PC-3 (cell line): ENCODE results near the gene MIS18A. TPM values are rescaled to one million over a fixed set of nuclear protein-coding genes. Genes with fewer than 3 reads are reported as not detected.
"Not testable (repeated sequence)": the region's sequence is repeated elsewhere in the genome, so short reads cannot be mapped to it uniquely, and the experiment has no call there.

ENCODE experiments used
- ATAC-seq: fragments of 200-7000 bp; cut with Tn5 transposase; 2 replicates; pipeline ENCODE4 v1.9.1; 2020; ENCODE audit warnings: mild to moderate bottlenecking, moderate library complexity
- BruUV-seq: library from RNA; stranded (reverse); fragments of 400-500 nt; replicated peaks from 2 replicates; lab custom pipeline; 2021; lab: Mats Ljungman, UMichigan
- CTCF ChIA-PET: fragments of 300-600 bp; sonication (Branson Sonifier 250); formaldehyde crosslinking; loops from one replicate; lab custom pipeline; 2022; ENCODE audit warnings: antibody characterized with exemption; lab: Charles Lee
- POLR2A ChIA-PET: fragments of 300-600 bp; sonication (Branson Sonifier 250); formaldehyde crosslinking; loops from one replicate; lab custom pipeline; 2022; ENCODE audit warnings: antibody characterized with exemption; ENCODE audit not compliant: unreplicated experiment; lab: Charles Lee
- DNase-seq: peaks from one replicate; pipeline ENCODE4 v3.0.0-alpha.2; 2015
- H2AFZ ChIP-seq: fragments of 300-600 bp; sonication (generic); 2 replicates; pipeline ENCODE4 v1.6.0; 2016; ENCODE audit warnings: antibody characterized with exemption, low read length
- H3F3A ChIP-seq: fragments of 300-600 bp; sonication (generic); one replicate; pipeline ENCODE4 v1.6.0; 2017; ENCODE audit warnings: antibody characterized with exemption, low read length, control low read depth, mild to moderate bottlenecking; ENCODE audit not compliant: unreplicated experiment
- H3K27ac ChIP-seq: fragments of 300-600 bp; sonication (generic); 2 replicates; pipeline ENCODE4 v1.5.1; 2016; ENCODE audit warnings: mild to moderate bottlenecking, low read length
- H3K27me3 ChIP-seq: fragments of 300-600 bp; sonication (generic); 2 replicates; pipeline ENCODE4 v1.6.1; 2016; ENCODE audit warnings: low read length, mixed read lengths
- H3K36me3 ChIP-seq: fragments of 300-600 bp; sonication (generic); 2 replicates; pipeline ENCODE4 v1.6.1; 2016; ENCODE audit warnings: low read depth, mixed run types, low read length, mixed read lengths
- H3K4me1 ChIP-seq: fragments of 300-600 bp; sonication (generic); 2 replicates; pipeline ENCODE4 v1.5.1; 2016; ENCODE audit warnings: low read length; ENCODE audit not compliant: insufficient read depth
- H3K4me2 ChIP-seq: fragments of 300-600 bp; sonication (generic); 2 replicates; pipeline ENCODE4 v1.6.0; 2016; ENCODE audit warnings: low read length
- H3K4me3 ChIP-seq: fragments of 300-600 bp; sonication (generic); 2 replicates; pipeline ENCODE4 v1.5.1; 2016; ENCODE audit warnings: mild to moderate bottlenecking, low read length, mixed read lengths
- H3K79me2 ChIP-seq: fragments of 300-600 bp; sonication (generic); 2 replicates; pipeline ENCODE4 v1.6.1; 2017; ENCODE audit warnings: low read length, mixed read lengths
- H3K9ac ChIP-seq: fragments of 300-600 bp; sonication (generic); 2 replicates; pipeline ENCODE4 v1.6.0; 2016; ENCODE audit warnings: mild to moderate bottlenecking, low read length
- H3K9me2 ChIP-seq: fragments of 300-600 bp; sonication (generic); replicated peaks from 2 replicates; pipeline ENCODE4 v1.6.1; 2016; ENCODE audit warnings: mixed run types, low read length, mixed read lengths
- H3K9me3 ChIP-seq: fragments of 300-600 bp; sonication (generic); 2 replicates; pipeline ENCODE4 v1.6.1; 2016; ENCODE audit warnings: low read length, mixed read lengths
- H4K20me1 ChIP-seq: fragments of 300-600 bp; sonication (generic); 2 replicates; pipeline ENCODE4 v1.6.1; 2016; ENCODE audit warnings: low read length, mixed read lengths
- EZH2 ChIP-seq: fragments of 300-600 bp; sonication (generic); IDR thresholded peaks from one replicate; pipeline ENCODE4 v1.6.1; 2017; ENCODE audit warnings: antibody characterized with exemption, mild to moderate bottlenecking, low read length; ENCODE audit not compliant: unreplicated experiment
- EZH2phosphoT487 ChIP-seq: fragments of 300-600 bp; sonication (generic); IDR thresholded peaks from 2 replicates; pipeline ENCODE4 v1.6.1; 2018; ENCODE audit warnings: mild to moderate bottlenecking, antibody characterized with exemption, low read length, borderline replicate concordance
- intact Hi-C: fragments of 100-400 bp; cut with micrococcal nuclease; formaldehyde crosslinking; loops from 2 replicates; pipeline ENCODE4 v1.9.0; 2023
- total RNA-seq: library from RNA; depleted of rRNA; stranded (reverse); fragments of >200 nt; gene quantifications from 2 replicates; pipeline ENCODE4 v1.2.3, GENCODE V29; 2014
- TF ChIP-seq, protein P1 (sequence below): fragments of 300-600 bp; sonication (generic); conservative IDR thresholded peaks from 2 replicates; pipeline ENCODE4 v1.5.1; 2017; ENCODE audit warnings: antibody characterized with exemption, low read depth, mild to moderate bottlenecking, low read length

MIS18A gene
- total RNA-seq, 1 experiment from 2014 or later = 42.0 TPM

DNA sequence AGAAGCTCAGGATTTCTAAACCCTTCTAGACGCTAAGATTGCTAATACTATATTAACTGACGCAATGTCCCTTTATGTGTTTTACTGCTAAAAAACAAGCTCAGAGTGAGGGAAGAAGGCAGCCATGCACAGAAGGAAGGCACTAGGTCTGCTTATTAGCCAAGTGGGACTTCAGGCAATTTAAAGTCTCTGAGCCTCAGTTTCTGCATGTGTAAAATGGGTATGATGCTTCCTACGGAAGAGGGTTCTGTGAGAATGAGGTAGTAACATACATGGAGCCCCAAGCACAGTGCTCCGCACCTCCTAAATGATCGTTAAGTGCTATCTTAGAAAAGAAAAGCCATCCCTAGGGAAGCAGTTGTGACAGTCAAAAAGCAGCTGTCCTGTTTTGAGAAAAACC lies 16.9 kb downstream of the MIS18A start:
- Histone ChIP-seq H3K9me2 (no peaks in the 10 kb centered on the region), H3K4me1 (peaks cover 11% of the 10 kb centered on the region), H3K79me2 (no peaks in the 10 kb centered on the region), H3K27ac (no peak overlapping the region), H3K4me2 (no peak overlapping the region), H3K36me3 (peaks cover 3% of the 10 kb centered on the region; the same call in 1 of the 2 replicates), H2AFZ (no peak overlapping the region), H3K9ac (no peak overlapping the region), H4K20me1 (no peaks in the 10 kb centered on the region), H3K4me3 (no peak overlapping the region), H3F3A (no peaks in the 10 kb centered on the region), H3K27me3 (no peaks in the 10 kb centered on the region), H3K9me3 (no peaks in the 10 kb centered on the region)
- BruUV-seq = no TSS peak
- ATAC-seq = no peak
- intact Hi-C loops = no loop called here
- CTCF ChIA-PET = no interaction called here
- DNase-seq = no peak
- TF ChIP-seq, protein P1, sequence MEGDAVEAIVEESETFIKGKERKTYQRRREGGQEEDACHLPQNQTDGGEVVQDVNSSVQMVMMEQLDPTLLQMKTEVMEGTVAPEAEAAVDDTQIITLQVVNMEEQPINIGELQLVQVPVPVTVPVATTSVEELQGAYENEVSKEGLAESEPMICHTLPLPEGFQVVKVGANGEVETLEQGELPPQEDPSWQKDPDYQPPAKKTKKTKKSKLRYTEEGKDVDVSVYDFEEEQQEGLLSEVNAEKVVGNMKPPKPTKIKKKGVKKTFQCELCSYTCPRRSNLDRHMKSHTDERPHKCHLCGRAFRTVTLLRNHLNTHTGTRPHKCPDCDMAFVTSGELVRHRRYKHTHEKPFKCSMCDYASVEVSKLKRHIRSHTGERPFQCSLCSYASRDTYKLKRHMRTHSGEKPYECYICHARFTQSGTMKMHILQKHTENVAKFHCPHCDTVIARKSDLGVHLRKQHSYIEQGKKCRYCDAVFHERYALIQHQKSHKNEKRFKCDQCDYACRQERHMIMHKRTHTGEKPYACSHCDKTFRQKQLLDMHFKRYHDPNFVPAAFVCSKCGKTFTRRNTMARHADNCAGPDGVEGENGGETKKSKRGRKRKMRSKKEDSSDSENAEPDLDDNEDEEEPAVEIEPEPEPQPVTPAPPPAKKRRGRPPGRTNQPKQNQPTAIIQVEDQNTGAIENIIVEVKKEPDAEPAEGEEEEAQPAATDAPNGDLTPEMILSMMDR = no peak
- TF ChIP-seq EZH2 = no peak
- TF ChIP-seq EZH2phosphoT487 = no peak
- POLR2A ChIA-PET = no interaction called here

DNA sequence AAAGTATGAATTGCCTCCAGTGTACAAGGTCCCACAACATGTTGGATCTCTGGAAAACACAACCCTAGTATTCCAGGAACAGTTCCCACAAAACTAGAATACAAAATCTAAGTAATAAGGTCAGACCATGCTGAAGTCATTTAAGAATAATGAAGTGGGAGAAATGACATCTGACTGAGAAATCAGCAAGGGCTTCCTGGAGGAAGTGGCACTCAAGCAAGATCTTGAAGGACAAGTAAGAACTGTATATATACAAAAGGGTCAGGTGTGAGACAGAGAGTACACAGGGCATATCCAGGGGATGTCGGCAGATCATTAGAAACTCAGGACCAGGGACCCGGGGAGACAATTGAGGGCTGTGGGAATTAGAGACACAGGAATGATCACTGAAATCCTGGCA lies 18.7 kb downstream of the MIS18A start:
- no peak for ATAC-seq
- no peak for TF ChIP-seq EZH2
- TF ChIP-seq, protein P1 = no peak
- no peak for TF ChIP-seq EZH2phosphoT487
- no peak overlapping the region for H3K27ac ChIP-seq
- H2AFZ ChIP-seq = no peak overlapping the region
- no peak overlapping the region for H3K9ac ChIP-seq
- no peaks in the 10 kb centered on the region for H4K20me1 ChIP-seq
- H3K79me2 ChIP-seq = no peaks in the 10 kb centered on the region
- POLR2A ChIA-PET = no interaction called here
- no peak for DNase-seq
- no peaks in the 10 kb centered on the region for H3F3A ChIP-seq
- CTCF ChIA-PET = interaction anchor here (1.1 kb wide), 1 partner anchor 479 kb away, joined by 4 read pairs; no protein-coding TSS in a partner anchor
- H3K36me3 ChIP-seq = no peaks in the 10 kb centered on the region
- H3K4me3 ChIP-seq = no peak overlapping the region
- H3K27me3 ChIP-seq = peaks cover 7% of the 10 kb centered on the region; the same call in 1 of the 2 replicates
- no peak overlapping the region for H3K4me2 ChIP-seq
- H3K4me1 ChIP-seq = peaks cover 14% of the 10 kb centered on the region
- no TSS peak for BruUV-seq
- intact Hi-C loops = no loop called here
- no peaks in the 10 kb centered on the region for H3K9me2 ChIP-seq
- no peaks in the 10 kb centered on the region for H3K9me3 ChIP-seq

DNA sequence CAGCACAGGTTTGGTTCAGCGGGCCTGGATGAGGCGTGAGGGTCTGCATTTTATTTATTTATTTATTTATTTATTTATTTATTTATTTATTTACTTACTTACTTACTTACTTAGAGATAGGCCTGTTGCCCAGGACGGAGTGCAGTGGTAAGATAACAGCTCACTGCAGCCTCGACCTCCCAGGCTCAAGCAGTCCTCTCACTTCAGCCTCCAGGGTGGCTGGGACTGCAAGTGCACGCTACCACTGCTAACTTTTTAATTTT lies 20.1 kb downstream of the MIS18A start:
- ATAC-seq, H3K9ac ChIP-seq, DNase-seq, H2AFZ ChIP-seq, H3F3A ChIP-seq, BruUV-seq, POLR2A ChIA-PET, H3K4me3 ChIP-seq, H4K20me1 ChIP-seq, H3K36me3 ChIP-seq, H3K79me2 ChIP-seq, H3K27me3 ChIP-seq, H3K9me2 ChIP-seq, H3K9me3 ChIP-seq, H3K4me2 ChIP-seq, H3K27ac ChIP-seq: not testable (repeated sequence)
- peaks cover 14% of the 10 kb centered on the region for H3K4me1 ChIP-seq
- intact Hi-C loops = loop anchor here (1.0 kb wide), 3 partner anchors 392 to 477 kb away; no protein-coding TSS in a partner anchor
- CTCF ChIA-PET = interaction anchor here (0.7 to 1.3 kb wide), 4 partner anchors 162 to 478 kb away, joined by 3 to 10 read pairs (median 6); no protein-coding TSS in a partner anchor
